Small intestine (tissue), 7 donors: ENCODE data around the gene GINS2. TPM values are rescaled to one million over a fixed set of nuclear protein-coding genes. Genes with fewer than 3 reads are reported as not detected.
A peak's percentile ranks its signal among the peaks of the same experiment; 100 is the strongest.

Experiments used
- DNase-seq, 2 donors: peaks; one replicate each; pipeline versions ENCODE4 v3.0.0 to v3.0.0-alpha.2; 2013
- FAIRE-seq: peaks from 2 replicates; lab custom pipeline; 2012; peaks lifted over from hg19 to GRCh38; lab: Jason Lieb, UNC
- H3K27ac ChIP-seq, 3 donors: one replicate each; pipeline ENCODE4 v1.5.1; 2013; ENCODE audit warnings: low read length in 2 of 3, mild to moderate bottlenecking in 2 of 3, control low read depth in 1 of 3, inconsistent platforms in 1 of 3, low read depth in 1 of 3, moderate library complexity in 1 of 3
- H3K27me3 ChIP-seq, 3 donors: one replicate each; pipeline ENCODE4 v1.6.1; 2013; ENCODE audit warnings: low read length in 3 of 3, inconsistent platforms in 1 of 3; ENCODE audit not compliant: control insufficient read depth in 3 of 3, insufficient read depth in 3 of 3
- H3K36me3 ChIP-seq, 3 donors: one replicate each; pipeline ENCODE4 v1.6.1; 2013; ENCODE audit warnings: low read length in 3 of 3, inconsistent platforms in 1 of 3, low read depth in 1 of 3, mild to moderate bottlenecking in 1 of 3, moderate library complexity in 1 of 3; ENCODE audit not compliant: control insufficient read depth in 3 of 3, insufficient read depth in 2 of 3
- H3K4me1 ChIP-seq, 3 donors: one replicate each; pipeline ENCODE4 v1.6.1; 2013; ENCODE audit warnings: low read length in 2 of 3, inconsistent platforms in 1 of 3, low read depth in 1 of 3, mild to moderate bottlenecking in 1 of 3, moderate library complexity in 1 of 3; ENCODE audit not compliant: control insufficient read depth in 3 of 3, insufficient read depth in 2 of 3
- H3K4me3 ChIP-seq, 3 donors: one replicate each; pipeline ENCODE4 v1.5.1; 2013; ENCODE audit warnings: low read length in 3 of 3, control low read depth in 1 of 3, inconsistent platforms in 1 of 3, low read depth in 1 of 3, mild to moderate bottlenecking in 1 of 3, moderate library complexity in 1 of 3
- H3K9me3 ChIP-seq, 2 donors: one replicate each; pipeline ENCODE4 v1.6.1; 2013; ENCODE audit warnings: low read depth in 1 of 2, low read length in 1 of 2; ENCODE audit not compliant: control insufficient read depth in 2 of 2, insufficient read depth in 1 of 2
- WGBS, 3 donors: extraction: QIAGEN DNeasy Blood & Tissue Kit; methylation state at CpG; one replicate each; pipeline ENCODE4 v1.1.7; 2013; 5-methylcytosine and 5-hydroxymethylcytosine counted together
- polyA plus RNA-seq, 4 donors: library from polyadenylated mRNA; stranded (reverse) in 3 of 4; unstranded in 1 of 4; fragments of 200-250 nt in 3 of 4; fragments of 120-200 nt in 1 of 4; gene quantifications; one replicate each; pipeline versions ENCODE4 v1.2.1 to v1.2.3, GENCODE V29; 2013
- donor health status: healthy with polysubstance abuse.
- donor health status: control.
- donor health status: control.
- donor health status: Bipolar disorder and iron deficiency.
- donor health status: healthy.

GINS2 gene
- polyA plus RNA-seq, 4 donors: 2.0 to 11.2 (median 6.4) TPM

- Histone ChIP-seq H3K27me3 (no peaks in the 10 kb centered on the region), H3K4me3 (no peak overlapping the region), H3K4me1 (peaks cover 0 to 16% (median 3%) of the 10 kb centered on the region in 3 donors), H3K36me3 (peaks cover 0 to 37% (median 0%) of the 10 kb centered on the region in 3 donors), H3K9me3 (peaks cover 0 to 7% of the 10 kb centered on the region in 2 donors), H3K27ac (no peak overlapping the region)
- DNase-seq (no peak), FAIRE-seq (no peak)
Measured at GRCh38 chr16:85683363-85683762, 5.4 kb downstream of the GINS2 start.

GRCh38 chr16:85682516-85682915, 6.2 kb downstream of the GINS2 start:
- Histone ChIP-seq H3K4me3 (no peak overlapping the region), H3K27me3 (no peaks in the 10 kb centered on the region), H3K4me1 (peaks cover 0 to 21% (median 3%) of the 10 kb centered on the region in 3 donors), H3K36me3 (peaks cover 0 to 45% (median 0%) of the 10 kb centered on the region in 3 donors), H3K27ac (no peak overlapping the region), H3K9me3 (peaks cover 0 to 3% of the 10 kb centered on the region in 2 donors)
- DNase-seq (no peak), FAIRE-seq (no peak)
- 92 to 94% (median 92%) methylated on average over 9 of the region's 9 CpGs for WGBS, 3 donors

- H3K27me3 ChIP-seq: no peaks in the 10 kb centered on the region
- H3K4me1 ChIP-seq: peaks cover 0 to 21% (median 0%) of the 10 kb centered on the region in 3 donors
- H3K4me3 ChIP-seq: no peak overlapping the region
- peaks cover 0 to 54% (median 0%) of the 10 kb centered on the region in 3 donors for H3K36me3 ChIP-seq
- DNase-seq (peak in 1 of 2 donors; percentile 63), FAIRE-seq (no peak)
- 65 to 82% (median 67%) methylated on average over 8 of the region's 8 CpGs for WGBS, 3 donors
- H3K27ac ChIP-seq: peak overlapping the region in 1 of 3 donors; percentile 18
- no peaks in the 10 kb centered on the region for H3K9me3 ChIP-seq
Measured at GRCh38 chr16:85681255-85681654, 7.5 kb downstream of the GINS2 start.

- FAIRE-seq (no peak), DNase-seq (no peak)
- WGBS, 3 donors: 64 to 72% (median 67%) methylated on average over 6 of the region's 6 CpGs
- H3K27me3 ChIP-seq: no peaks in the 10 kb centered on the region
- H3K27ac ChIP-seq: no peak overlapping the region
- no peaks in the 10 kb centered on the region for H3K9me3 ChIP-seq
- H3K4me1 ChIP-seq: peaks cover 0 to 21% (median 0%) of the 10 kb centered on the region in 3 donors
- peaks cover 0 to 61% (median 1%) of the 10 kb centered on the region in 3 donors for H3K36me3 ChIP-seq
- H3K4me3 ChIP-seq: no peak overlapping the region
Measured at GRCh38 chr16:85680352-85680944, 8.3 kb downstream of the GINS2 start.

GRCh38 chr16:85679870-85680269, 8.9 kb downstream of the GINS2 start:
- DNase-seq: no peak
- H3K27ac ChIP-seq: no peak overlapping the region

GRCh38 chr16:85678821-85679220, 9.9 kb downstream of the GINS2 start:
- DNase-seq (peak; percentile 80 to 85), FAIRE-seq (no peak)
- 17 to 63% (median 43%) methylated on average over 5 of the region's 5 CpGs for WGBS, 3 donors
- Histone ChIP-seq H3K27me3 (no peaks in the 10 kb centered on the region), H3K9me3 (no peaks in the 10 kb centered on the region), H3K27ac (peak overlapping the region in 1 of 3 donors; percentile 59), H3K4me1 (peaks cover 0 to 25% (median 2%) of the 10 kb centered on the region in 3 donors), H3K36me3 (peaks cover 0 to 68% (median 5%) of the 10 kb centered on the region in 3 donors), H3K4me3 (no peak overlapping the region)

More at GRCh38 chr16:85679870-85680269, 8.9 kb downstream of the GINS2 start:
- WGBS, 3 donors: 85 to 86% (median 85%) methylated on average over 6 of the region's 6 CpGs
- no peak for FAIRE-seq
- Histone ChIP-seq H3K4me3 (no peak overlapping the region), H3K9me3 (no peaks in the 10 kb centered on the region), H3K27me3 (no peaks in the 10 kb centered on the region), H3K36me3 (peaks cover 0 to 59% (median 2%) of the 10 kb centered on the region in 3 donors), H3K4me1 (peaks cover 0 to 21% (median 0%) of the 10 kb centered on the region in 3 donors)

- peaks cover under 1 to 70% (median 5%) of the 10 kb centered on the region in 3 donors for H3K36me3 ChIP-seq
- H3K27ac ChIP-seq: peak overlapping the region in 1 of 3 donors; percentile 23
- H3K4me3 ChIP-seq: no peak overlapping the region
- DNase-seq (no peak), FAIRE-seq (no peak)
- 84 to 92% (median 89%) methylated on average over 8 of the region's 8 CpGs for WGBS, 3 donors
- H3K4me1 ChIP-seq: peaks cover 0 to 26% (median 4%) of the 10 kb centered on the region in 3 donors
- H3K27me3 ChIP-seq: no peaks in the 10 kb centered on the region
- no peaks in the 10 kb centered on the region for H3K9me3 ChIP-seq
Measured at GRCh38 chr16:85678016-85678415, 10.7 kb downstream of the GINS2 start.

- Histone ChIP-seq H3K4me3 (no peak overlapping the region), H3K9me3 (no peaks in the 10 kb centered on the region), H3K27me3 (no peaks in the 10 kb centered on the region), H3K27ac (no peak overlapping the region), H3K36me3 (peaks cover 5 to 70% (median 10%) of the 10 kb centered on the region in 3 donors), H3K4me1 (peaks cover 0 to 30% (median 4%) of the 10 kb centered on the region in 3 donors)
- DNase-seq: no peak
- 70 to 79% (median 75%) methylated on average over 6 of the region's 6 CpGs for WGBS, 3 donors
- FAIRE-seq: no peak
Measured at GRCh38 chr16:85677383-85677967, 11.3 kb downstream of the GINS2 start.
